ENCODE data around the gene PRR15L. TPM values are rescaled to one million over a fixed set of nuclear protein-coding genes. Genes with fewer than 3 reads are reported as not detected.

The PRR15L gene
- total and polyA plus RNA-seq, 2 of the 4 experiments (the other 2 are of a cell fraction) = not detected

DNA sequence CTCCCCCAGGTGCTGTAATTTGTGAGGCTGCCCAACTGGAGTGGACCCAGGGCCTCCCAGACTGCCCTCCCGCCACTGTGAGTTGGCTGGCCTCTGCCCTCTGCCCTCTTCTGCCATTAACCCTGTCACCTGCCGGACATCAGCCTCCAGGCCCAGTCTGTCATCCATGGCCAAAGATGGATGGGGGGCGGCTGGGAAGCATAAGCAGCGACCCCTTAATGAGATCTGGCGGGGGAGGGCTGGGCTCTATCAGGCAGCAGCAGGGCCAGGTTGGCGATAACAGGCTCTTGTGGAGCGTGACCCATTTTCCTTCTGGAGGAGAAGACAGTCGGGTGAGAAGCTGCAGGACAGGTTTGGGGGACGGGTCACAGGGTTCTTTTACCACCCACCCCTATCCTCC is 38.5 kb upstream of the PRR15L start:
- H2BK120ac ChIP-seq (ENCODE audit: low read depth, low read length) = no peak overlapping the region
- no peak overlapping the region for H3K14ac ChIP-seq (replicated peaks; ENCODE audit: low read depth, low read length)
- H3K23ac ChIP-seq (ENCODE audit: low read depth, low read length) = no peak overlapping the region
- H2AFZ ChIP-seq (replicated peaks; ENCODE audit: low read length, poor library complexity) = peak overlapping the region; percentile 32
- no peak overlapping the region for H2BK20ac ChIP-seq (ENCODE audit: low read depth, low read length)
- H3K56ac ChIP-seq (ENCODE audit: extremely low read depth, insufficient read depth, low read length) = no peak overlapping the region
- in situ Hi-C loops (cut with MboI; ENCODE audit: low sequenced_read_pairs) (no loop called here), dilution Hi-C loops (cut with HindIII; ENCODE audit: low sequenced_read_pairs, unreplicated experiment) (no loop called here), intact Hi-C loops (cut with micrococcal nuclease) (no loop called here)
- DNase-seq = no peak
- no peaks in the 10 kb centered on the region for H3K36me3 ChIP-seq (ENCODE audit: control insufficient read depth, insufficient read depth, low read length)
- ATAC-seq (ENCODE audit: low read depth) = no peak
- no peak overlapping the region for H2BK15ac ChIP-seq (ENCODE audit: low read depth, low read length)
- no peak overlapping the region for H2AK5ac ChIP-seq (ENCODE audit: low read depth, low read length)
- TF ChIP-seq RCOR1 (IDR thresholded peaks at IDR 0.05; ENCODE audit: insufficient replicate concordance, low read length) = no peak
- POLR2A ChIA-PET (ENCODE audit: unreplicated experiment) = no interaction called here
- no peak overlapping the region for H2BK5ac ChIP-seq (ENCODE audit: low read depth, low read length, poor library complexity, severe bottlenecking)
- no peaks in the 10 kb centered on the region for H3K79me1 ChIP-seq (ENCODE audit: low read depth in 1 of 2, low read length in 2 of 2)
- H4K91ac ChIP-seq (ENCODE audit: insufficient read depth, low read depth, low read length) = no peak overlapping the region
- no peaks in the 10 kb centered on the region; the same call in 1 of the 2 replicates for H3K4me1 ChIP-seq (ENCODE audit: control insufficient read depth, insufficient read depth, low read length)
- peaks cover 6% of the 10 kb centered on the region; the same call in 1 of the 2 replicates for H3K27me3 ChIP-seq (ENCODE audit: control insufficient read depth, insufficient read depth, low read length)
- no peak overlapping the region for H3K4ac ChIP-seq (ENCODE audit: low read depth, low read length)
- no TSS peak for BruUV-seq (replicated peaks)
- no peak overlapping the region for H3K9ac ChIP-seq (ENCODE audit: low read depth, low read length)
- H4K5ac ChIP-seq (ENCODE audit: low read depth, low read length) = no peak overlapping the region
- WGBS, 2 experiments (ENCODE audit: extremely low coverage in 2 of 2, insufficient read length in 1 of 2) = 47% methylated on average over 3 of the region's 9 CpGs; no CpG with 5 or more reads in 1 of the 2 experiments
- H4K20me1 ChIP-seq (ENCODE audit: insufficient read depth, low read length) = no peaks in the 10 kb centered on the region
- H3K27ac ChIP-seq (ENCODE audit: insufficient read depth, low read length) = no peak overlapping the region
- H3K9me1 ChIP-seq (ENCODE audit: insufficient read depth, low read length) = no peaks in the 10 kb centered on the region
- H3K18ac ChIP-seq (ENCODE audit: low read depth, low read length) = no peak overlapping the region
- H3K4me2 ChIP-seq (ENCODE audit: low read depth, low read length) = no peak overlapping the region
- H3K4me3 ChIP-seq (ENCODE audit: insufficient read depth, low read depth, low read length) = no peak overlapping the region
- no peaks in the 10 kb centered on the region for H3K9me3 ChIP-seq (ENCODE audit: control insufficient read depth, insufficient read depth, low read length)
- H4K8ac ChIP-seq (ENCODE audit: low read depth in 2 of 2, low read length in 2 of 2) = no peak overlapping the region
- CTCF ChIA-PET = no interaction called here
- peak overlapping the region; percentile 72 for H2AK9ac ChIP-seq (replicated peaks; ENCODE audit: low read depth, low read length, poor library complexity)
